Upper lobe of left lung (tissue), 4 donors: Measurements from ENCODE around the gene PIK3C2G.

Experiments
- POLR2A ChIP-seq, 4 donors: fragments of 450-650 bp; IDR thresholded peaks; one replicate each; pipeline ENCODE4 v1.5.1; 2016 to 2017; ENCODE audit warnings: antibody characterized with exemption in 4 of 4, mild to moderate bottlenecking in 2 of 4
- POLR2AphosphoS5 ChIP-seq, 2 donors: sonication (generic); formaldehyde crosslinking; IDR thresholded peaks; one replicate each; pipeline ENCODE4 v1.5.1; 2017; ENCODE audit warnings: antibody characterized with exemption in 2 of 2
- TF ChIP-seq, protein P1 (sequence below), 6 experiments: fragments of 450-650 bp in 4 of 6; fragments of 200-600 bp in 2 of 6; sonication (generic) in 2 of 6; IDR thresholded peaks; one replicate each; pipeline ENCODE4 v1.5.1; 2016 to 2019; ENCODE audit warnings: antibody characterized with exemption in 6 of 6

DNA sequence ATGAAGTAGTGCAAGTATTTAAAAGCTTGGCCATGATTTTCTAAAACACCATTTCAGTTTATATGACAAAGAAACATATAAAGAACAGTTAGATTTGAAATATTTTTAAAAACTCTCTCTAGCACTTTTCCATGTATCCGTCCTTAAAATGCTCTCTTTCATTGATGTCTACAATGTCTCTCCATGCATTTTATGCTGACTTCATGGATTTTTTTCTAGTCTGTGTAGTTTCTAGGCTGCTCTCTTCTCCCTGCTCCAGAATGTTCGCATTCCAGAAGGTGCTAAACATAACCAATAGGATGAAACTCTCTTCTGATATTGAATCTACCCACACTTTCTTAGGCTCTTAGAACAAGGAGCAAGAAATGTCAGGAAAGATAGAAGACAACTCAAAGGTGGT, 351.7 kb downstream of the PIK3C2G start:
- TF ChIP-seq POLR2AphosphoS5 (IDR thresholded peaks at IDR 0.05) (no peak), POLR2A (IDR thresholded peaks at IDR 0.05) (no peak)
- TF ChIP-seq, protein P1, sequence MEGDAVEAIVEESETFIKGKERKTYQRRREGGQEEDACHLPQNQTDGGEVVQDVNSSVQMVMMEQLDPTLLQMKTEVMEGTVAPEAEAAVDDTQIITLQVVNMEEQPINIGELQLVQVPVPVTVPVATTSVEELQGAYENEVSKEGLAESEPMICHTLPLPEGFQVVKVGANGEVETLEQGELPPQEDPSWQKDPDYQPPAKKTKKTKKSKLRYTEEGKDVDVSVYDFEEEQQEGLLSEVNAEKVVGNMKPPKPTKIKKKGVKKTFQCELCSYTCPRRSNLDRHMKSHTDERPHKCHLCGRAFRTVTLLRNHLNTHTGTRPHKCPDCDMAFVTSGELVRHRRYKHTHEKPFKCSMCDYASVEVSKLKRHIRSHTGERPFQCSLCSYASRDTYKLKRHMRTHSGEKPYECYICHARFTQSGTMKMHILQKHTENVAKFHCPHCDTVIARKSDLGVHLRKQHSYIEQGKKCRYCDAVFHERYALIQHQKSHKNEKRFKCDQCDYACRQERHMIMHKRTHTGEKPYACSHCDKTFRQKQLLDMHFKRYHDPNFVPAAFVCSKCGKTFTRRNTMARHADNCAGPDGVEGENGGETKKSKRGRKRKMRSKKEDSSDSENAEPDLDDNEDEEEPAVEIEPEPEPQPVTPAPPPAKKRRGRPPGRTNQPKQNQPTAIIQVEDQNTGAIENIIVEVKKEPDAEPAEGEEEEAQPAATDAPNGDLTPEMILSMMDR (IDR thresholded peaks at IDR 0.05): no peak
